ENCODE measurements around the gene SNAP29. TPM values are rescaled to one million over a fixed set of nuclear protein-coding genes. Genes with fewer than 3 reads are reported as not detected.
A peak's percentile ranks its signal among the peaks of the same experiment; 100 is the strongest.

SNAP29 gene
- total and polyA plus RNA-seq, 4 donors = 10.5 to 26.2 (median 16.3) TPM

- WGBS = 79% methylated on average over 6 of the region's 6 CpGs
- no peak for TF ChIP-seq EGR1 (IDR thresholded peaks at IDR 0.05; ENCODE audit: low read depth in 2 of 2)
- no peak for TF ChIP-seq YY1 (IDR thresholded peaks at IDR 0.05)
- no peak for TF ChIP-seq HNF4G (IDR thresholded peaks at IDR 0.05)
- TF ChIP-seq MAX (IDR thresholded peaks at IDR 0.05) = no peak
- TF ChIP-seq RXRA (IDR thresholded peaks at IDR 0.05) = no peak
- no peak for TF ChIP-seq REST (IDR thresholded peaks at IDR 0.05)
- TF ChIP-seq CTCF (IDR thresholded peaks at IDR 0.05; ENCODE audit: low read depth, low read length, missing input control) = no peak
- TF ChIP-seq NR2F2 (IDR thresholded peaks at IDR 0.05) = no peak
- no peak for TF ChIP-seq RAD21 (IDR thresholded peaks at IDR 0.05)
- no peak for TF ChIP-seq ZBTB33 (IDR thresholded peaks at IDR 0.05)
- Histone ChIP-seq H3K4me3 (ENCODE audit: low read depth in 1 of 3, low read length in 3 of 3) (no peak overlapping the region), H3K9me3 (ENCODE audit: control insufficient read depth in 4 of 4, low read length in 3 of 4) (no peaks in the 10 kb centered on the region), H3K9ac (ENCODE audit: low read depth in 1 of 2, low read length in 2 of 2) (no peak overlapping the region), H3K27ac (ENCODE audit: low read depth in 1 of 2, low read length in 2 of 2) (no peak overlapping the region), H3K4me1 (ENCODE audit: control insufficient read depth in 4 of 4, insufficient read depth in 4 of 4, low read length in 3 of 4) (peaks cover 8 to 25% (median 19%) of the 10 kb centered on the region in 4 donors), H3K36me3 (ENCODE audit: control insufficient read depth in 4 of 4, insufficient read depth in 3 of 4, low read depth in 1 of 4, low read length in 3 of 4) (peaks cover 5 to 23% (median 19%) of the 10 kb centered on the region in 4 donors), H3K27me3 (ENCODE audit: control insufficient read depth in 4 of 4, insufficient read depth in 4 of 4, low read length in 3 of 4) (no peaks in the 10 kb centered on the region)
- DNase-seq (ENCODE audit: low spot score) = no peak
These were observed 24.0 kb downstream of the SNAP29 start for GRCh38 chr22:20882855-20883254.

GRCh38 chr22:20884454-20884853, 25.6 kb downstream of the SNAP29 start:
- 72% methylated on average over 4 of the region's 4 CpGs for WGBS
- DNase-seq (ENCODE audit: low spot score) = no peak
- Histone ChIP-seq H3K27ac (ENCODE audit: low read depth in 1 of 2, low read length in 2 of 2) (peak overlapping the region; percentile 16 to 79), H3K27me3 (ENCODE audit: control insufficient read depth in 4 of 4, insufficient read depth in 4 of 4, low read length in 3 of 4) (no peaks in the 10 kb centered on the region), H3K9me3 (ENCODE audit: control insufficient read depth in 4 of 4, low read length in 3 of 4) (no peaks in the 10 kb centered on the region), H3K9ac (ENCODE audit: low read depth in 1 of 2, low read length in 2 of 2) (no peak overlapping the region), H3K36me3 (ENCODE audit: control insufficient read depth in 4 of 4, insufficient read depth in 3 of 4, low read depth in 1 of 4, low read length in 3 of 4) (peaks cover 5 to 31% (median 26%) of the 10 kb centered on the region in 4 donors), H3K4me1 (ENCODE audit: control insufficient read depth in 4 of 4, insufficient read depth in 4 of 4, low read length in 3 of 4) (peaks cover 11 to 37% (median 31%) of the 10 kb centered on the region in 4 donors), H3K4me3 (ENCODE audit: low read depth in 1 of 3, low read length in 3 of 3) (no peak overlapping the region)
- no peak for TF ChIP-seq SP1 (IDR thresholded peaks at IDR 0.05)
- TF ChIP-seq RXRA (IDR thresholded peaks at IDR 0.05) = no peak
- TF ChIP-seq ATF3 (IDR thresholded peaks at IDR 0.05) = no peak
- TF ChIP-seq FOXA2 (IDR thresholded peaks at IDR 0.05) = no peak
- TF ChIP-seq HNF4G (IDR thresholded peaks at IDR 0.05) = no peak
- TF ChIP-seq JUND (IDR thresholded peaks at IDR 0.05) = no peak
- no peak for TF ChIP-seq YY1 (IDR thresholded peaks at IDR 0.05)
- no peak for TF ChIP-seq HNF4A (conservative IDR thresholded peaks at IDR 0.05)
- no peak for TF ChIP-seq CTCF (IDR thresholded peaks at IDR 0.05; ENCODE audit: low read depth, low read length, missing input control)
- TF ChIP-seq GABPA (IDR thresholded peaks at IDR 0.05 in 1 of 2, conservative IDR thresholded peaks at IDR 0.05 in 1 of 2) = no peak
- no peak for TF ChIP-seq RAD21 (IDR thresholded peaks at IDR 0.05)
- TF ChIP-seq MAX (IDR thresholded peaks at IDR 0.05) = no peak

Measured in liver (tissue), 9 donors.